HepG2 (cell line): ENCODE data around the gene IGFBP6. TPM values are rescaled to one million over a fixed set of nuclear protein-coding genes. Genes with fewer than 3 reads are reported as not detected.

Source experiments
- FLYWCH1 ChIP-seq: sonication (generic); formaldehyde crosslinking; IDR thresholded peaks from 2 replicates; pipeline ENCODE4 v1.8.1; 2023; ENCODE audit warnings: mild to moderate bottlenecking, missing genetic modification reagents
- GATA4 ChIP-seq: sonication (generic); IDR thresholded peaks from 2 replicates; pipeline ENCODE4 v1.6.1; 2016; ENCODE audit warnings: antibody characterized with exemption, low read depth, borderline replicate concordance
- GATAD2A ChIP-seq: IDR thresholded peaks from 2 replicates; pipeline ENCODE4 v1.6.1; 2016
- HNRNPK ChIP-seq: fragments of 200-400 bp; formaldehyde crosslinking; IDR thresholded peaks from 2 replicates; pipeline ENCODE4 v1.6.1; 2018; ENCODE audit warnings: low read length, low read depth, moderate library complexity, mild to moderate bottlenecking; ENCODE audit not compliant: poor library complexity, severe bottlenecking
- HOXA3 ChIP-seq: sonication (generic); formaldehyde crosslinking; IDR thresholded peaks from 2 replicates; pipeline ENCODE4 v1.5.0; 2020; ENCODE audit warnings: missing genetic modification reagents
- RARA ChIP-seq: IDR thresholded peaks from 2 replicates; pipeline ENCODE4 v1.6.1; 2016; ENCODE audit warnings: missing genetic modification reagents, missing compliant biosample characterization
- SRY ChIP-seq: sonication (generic); formaldehyde crosslinking; IDR thresholded peaks from 2 replicates; pipeline ENCODE4 v1.8.0; 2022; ENCODE audit warnings: mild to moderate bottlenecking, missing genetic modification reagents
- TEAD2 ChIP-seq: sonication (generic); formaldehyde crosslinking; IDR thresholded peaks from 2 replicates; pipeline ENCODE4 v1.9.0; 2021; ENCODE audit warnings: missing genetic modification reagents
- TOE1 ChIP-seq: sonication (generic); formaldehyde crosslinking; IDR thresholded peaks from 2 replicates; pipeline ENCODE4 v1.4.0; 2020; ENCODE audit warnings: mild to moderate bottlenecking, missing genetic modification reagents
- ZFX ChIP-seq: sonication (generic); formaldehyde crosslinking; IDR thresholded peaks from 2 replicates; pipeline ENCODE4 v1.4.0; 2020; ENCODE audit warnings: mild to moderate bottlenecking, low read depth, missing genetic modification reagents, moderate library complexity
- ZKSCAN1 ChIP-seq: fragments of 150-350 bp; IDR thresholded peaks from 2 replicates; pipeline ENCODE4 v1.6.1; 2014; ENCODE audit warnings: low read length
- ZNF12 ChIP-seq: sonication (generic); formaldehyde crosslinking; IDR thresholded peaks from 2 replicates; pipeline ENCODE4 v1.5.0; 2020; ENCODE audit warnings: missing genetic modification reagents
- ZNF484 ChIP-seq: sonication (generic); formaldehyde crosslinking; IDR thresholded peaks from 2 replicates; pipeline ENCODE4 v1.5.1; 2020; ENCODE audit warnings: mild to moderate bottlenecking, low read depth, missing genetic modification reagents, borderline replicate concordance
- ZNF577 ChIP-seq: sonication (generic); formaldehyde crosslinking; IDR thresholded peaks from 2 replicates; pipeline ENCODE4 v1.4.0; 2020; ENCODE audit warnings: mild to moderate bottlenecking, low read depth, missing genetic modification reagents, borderline replicate concordance
- ZNF674 ChIP-seq: sonication (generic); formaldehyde crosslinking; IDR thresholded peaks from 2 replicates; pipeline ENCODE4 v1.5.0; 2020; ENCODE audit warnings: low read depth, mild to moderate bottlenecking, missing genetic modification reagents
- polyA plus RNA-seq, 8 experiments: library from polyadenylated mRNA; depleted of rRNA in 3 of 8; stranded (reverse) in 7 of 8; unstranded in 1 of 8; fragments of >200 nt; fragmentation: Illumina TruSeq in 4 of 8; extraction: Trizol in 4 of 8; gene quantifications; 2 replicates each; pipeline versions ENCODE4 v1.2.1 to v1.2.3, GENCODE V29; 2011 to 2016; ENCODE audit warnings: low read depth in 4 of 8, missing spikeins in 1 of 8, mixed read lengths in 1 of 8; ENCODE audit not compliant: insufficient read depth in 1 of 8
- total RNA-seq, 5 experiments: library from RNA; depleted of rRNA; stranded (reverse); fragments of >200 nt; fragmentation: Illumina TruSeq; extraction: Trizol; gene quantifications; 2 replicates each; pipeline ENCODE4 v1.2.3, GENCODE V29; 2016; ENCODE audit warnings: low read depth in 1 of 5
- TF ChIP-seq, protein P1 (sequence below): sonication (generic); formaldehyde crosslinking; IDR thresholded peaks from 2 replicates; pipeline ENCODE4 v1.5.1; 2020; ENCODE audit warnings: mild to moderate bottlenecking, moderate library complexity, missing genetic modification reagents
- TF ChIP-seq, protein P2 (sequence below): sonication (generic); formaldehyde crosslinking; IDR thresholded peaks from 2 replicates; pipeline ENCODE4 v1.4.0; 2020; ENCODE audit warnings: mild to moderate bottlenecking, missing genetic modification reagents
- TF ChIP-seq, protein P3 (sequence below): sonication (generic); formaldehyde crosslinking; IDR thresholded peaks from 2 replicates; pipeline ENCODE4 v1.8.0; 2022; ENCODE audit warnings: missing genetic modification reagents, low read depth, mild to moderate bottlenecking, borderline replicate concordance
- TF ChIP-seq, protein P4 (sequence below): sonication (generic); formaldehyde crosslinking; IDR thresholded peaks from 2 replicates; pipeline ENCODE4 v1.4.0; 2020; ENCODE audit warnings: missing genetic modification reagents
- TF ChIP-seq, protein P5 (sequence below), 2 experiments: sonication (generic) in 1 of 2; formaldehyde crosslinking in 1 of 2; IDR thresholded peaks; 2 replicates each; pipeline versions ENCODE4 v1.5.1 to v1.6.1; 2011 to 2020; ENCODE audit warnings: borderline replicate concordance in 1 of 2, low read depth in 1 of 2, low read length in 1 of 2, mild to moderate bottlenecking in 1 of 2, missing genetic modification reagents in 1 of 2, moderate library complexity in 1 of 2
- TF ChIP-seq, protein P6 (sequence below): sonication (generic); formaldehyde crosslinking; IDR thresholded peaks from 2 replicates; pipeline ENCODE4 v1.9.0; 2022; ENCODE audit warnings: low read depth, missing genetic modification reagents

Gene IGFBP6
- total and polyA plus RNA-seq, 2 of the 13 experiments (the other 11 are each of a cell fraction or from before 2014, with no cell fraction given) = 3.9 to 25.2 TPM

DNA sequence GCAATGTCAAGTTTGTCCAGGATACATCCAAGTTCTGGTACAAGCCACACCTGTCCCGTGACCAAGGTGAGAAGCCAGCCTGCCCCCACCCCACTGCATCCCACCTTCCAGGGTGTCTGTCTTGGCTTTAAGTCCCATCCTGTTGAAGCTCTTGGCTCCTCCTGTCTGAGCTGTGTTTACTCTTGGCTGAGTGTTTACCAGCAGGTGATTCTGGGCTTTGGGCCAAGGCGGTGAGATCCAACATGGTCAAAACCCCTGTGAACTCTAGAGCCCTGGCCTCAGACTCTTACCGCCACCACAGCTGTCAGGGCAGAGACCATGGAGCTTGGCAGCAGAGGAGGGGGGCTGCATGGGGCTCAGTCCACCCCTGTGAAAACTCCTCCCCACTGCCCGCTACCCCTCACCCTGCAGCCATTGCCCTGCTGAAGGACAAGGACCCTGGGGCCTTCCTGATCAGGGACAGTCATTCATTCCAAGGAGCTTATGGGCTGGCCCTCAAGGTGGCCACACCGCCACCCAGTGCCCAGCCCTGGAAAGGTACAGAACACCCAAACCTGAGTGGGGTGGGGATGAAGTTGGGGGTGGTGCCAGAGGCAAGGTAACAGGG lies 36.0 kb upstream of the IGFBP6 start (continued):
- TF ChIP-seq, protein P1, sequence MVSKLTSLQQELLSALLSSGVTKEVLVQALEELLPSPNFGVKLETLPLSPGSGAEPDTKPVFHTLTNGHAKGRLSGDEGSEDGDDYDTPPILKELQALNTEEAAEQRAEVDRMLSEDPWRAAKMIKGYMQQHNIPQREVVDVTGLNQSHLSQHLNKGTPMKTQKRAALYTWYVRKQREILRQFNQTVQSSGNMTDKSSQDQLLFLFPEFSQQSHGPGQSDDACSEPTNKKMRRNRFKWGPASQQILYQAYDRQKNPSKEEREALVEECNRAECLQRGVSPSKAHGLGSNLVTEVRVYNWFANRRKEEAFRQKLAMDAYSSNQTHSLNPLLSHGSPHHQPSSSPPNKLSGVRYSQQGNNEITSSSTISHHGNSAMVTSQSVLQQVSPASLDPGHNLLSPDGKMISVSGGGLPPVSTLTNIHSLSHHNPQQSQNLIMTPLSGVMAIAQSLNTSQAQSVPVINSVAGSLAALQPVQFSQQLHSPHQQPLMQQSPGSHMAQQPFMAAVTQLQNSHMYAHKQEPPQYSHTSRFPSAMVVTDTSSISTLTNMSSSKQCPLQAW (CRISPR knock-in tag) = peak; percentile 86
- TF ChIP-seq, protein P2, sequence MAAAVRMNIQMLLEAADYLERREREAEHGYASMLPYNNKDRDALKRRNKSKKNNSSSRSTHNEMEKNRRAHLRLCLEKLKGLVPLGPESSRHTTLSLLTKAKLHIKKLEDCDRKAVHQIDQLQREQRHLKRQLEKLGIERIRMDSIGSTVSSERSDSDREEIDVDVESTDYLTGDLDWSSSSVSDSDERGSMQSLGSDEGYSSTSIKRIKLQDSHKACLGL = no peak
- TF ChIP-seq GATA4 = no peak
- TF ChIP-seq TOE1 = no peak
- TF ChIP-seq, protein P3, sequence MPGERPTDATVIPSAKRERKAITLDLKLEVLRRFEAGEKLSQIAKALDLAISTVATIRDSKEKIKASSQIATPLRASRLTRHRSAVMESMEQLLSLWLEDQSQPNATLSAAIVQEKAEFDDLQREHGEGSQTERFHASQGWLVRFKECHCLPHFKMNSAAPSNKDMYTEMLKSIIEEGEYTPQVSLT (CRISPR knock-in tag) = no peak
- no peak for TF ChIP-seq ZNF12 (CRISPR knock-in tag)
- TF ChIP-seq, protein P4, sequence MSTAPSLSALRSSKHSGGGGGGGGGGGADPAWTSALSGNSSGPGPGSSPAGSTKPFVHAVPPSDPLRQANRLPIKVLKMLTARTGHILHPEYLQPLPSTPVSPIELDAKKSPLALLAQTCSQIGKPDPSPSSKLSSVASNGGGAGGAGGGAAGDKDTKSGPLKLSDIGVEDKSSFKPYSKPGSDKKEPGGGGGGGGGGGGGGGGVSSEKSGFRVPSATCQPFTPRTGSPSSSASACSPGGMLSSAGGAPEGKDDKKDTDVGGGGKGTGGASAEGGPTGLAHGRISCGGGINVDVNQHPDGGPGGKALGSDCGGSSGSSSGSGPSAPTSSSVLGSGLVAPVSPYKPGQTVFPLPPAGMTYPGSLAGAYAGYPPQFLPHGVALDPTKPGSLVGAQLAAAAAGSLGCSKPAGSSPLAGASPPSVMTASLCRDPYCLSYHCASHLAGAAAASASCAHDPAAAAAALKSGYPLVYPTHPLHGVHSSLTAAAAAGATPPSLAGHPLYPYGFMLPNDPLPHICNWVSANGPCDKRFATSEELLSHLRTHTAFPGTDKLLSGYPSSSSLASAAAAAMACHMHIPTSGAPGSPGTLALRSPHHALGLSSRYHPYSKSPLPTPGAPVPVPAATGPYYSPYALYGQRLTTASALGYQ (CRISPR knock-in tag) = peak; percentile 69; the same call in 1 of the 2 replicates
- no peak for TF ChIP-seq HNRNPK
- TF ChIP-seq, protein P5, sequence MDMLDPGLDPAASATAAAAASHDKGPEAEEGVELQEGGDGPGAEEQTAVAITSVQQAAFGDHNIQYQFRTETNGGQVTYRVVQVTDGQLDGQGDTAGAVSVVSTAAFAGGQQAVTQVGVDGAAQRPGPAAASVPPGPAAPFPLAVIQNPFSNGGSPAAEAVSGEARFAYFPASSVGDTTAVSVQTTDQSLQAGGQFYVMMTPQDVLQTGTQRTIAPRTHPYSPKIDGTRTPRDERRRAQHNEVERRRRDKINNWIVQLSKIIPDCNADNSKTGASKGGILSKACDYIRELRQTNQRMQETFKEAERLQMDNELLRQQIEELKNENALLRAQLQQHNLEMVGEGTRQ (IDR thresholded peaks at IDR 0.05; ENCODE audit: low read depth, low read length) = no peak
- TF ChIP-seq, protein P5 (CRISPR knock-in tag; IDR thresholded peaks at IDR 0.05; ENCODE audit: borderline replicate concordance) = no peak
- peak; percentile 67; the same call in 1 of the 2 replicates for TF ChIP-seq HOXA3 (CRISPR knock-in tag)
- TF ChIP-seq ZNF674 = no peak
- no peak for TF ChIP-seq FLYWCH1 (CRISPR knock-in tag)
- 0 out of 2 replicates have a peak, but pooled peaks have one; percentile 14 for TF ChIP-seq ZKSCAN1
- TF ChIP-seq, protein P6, sequence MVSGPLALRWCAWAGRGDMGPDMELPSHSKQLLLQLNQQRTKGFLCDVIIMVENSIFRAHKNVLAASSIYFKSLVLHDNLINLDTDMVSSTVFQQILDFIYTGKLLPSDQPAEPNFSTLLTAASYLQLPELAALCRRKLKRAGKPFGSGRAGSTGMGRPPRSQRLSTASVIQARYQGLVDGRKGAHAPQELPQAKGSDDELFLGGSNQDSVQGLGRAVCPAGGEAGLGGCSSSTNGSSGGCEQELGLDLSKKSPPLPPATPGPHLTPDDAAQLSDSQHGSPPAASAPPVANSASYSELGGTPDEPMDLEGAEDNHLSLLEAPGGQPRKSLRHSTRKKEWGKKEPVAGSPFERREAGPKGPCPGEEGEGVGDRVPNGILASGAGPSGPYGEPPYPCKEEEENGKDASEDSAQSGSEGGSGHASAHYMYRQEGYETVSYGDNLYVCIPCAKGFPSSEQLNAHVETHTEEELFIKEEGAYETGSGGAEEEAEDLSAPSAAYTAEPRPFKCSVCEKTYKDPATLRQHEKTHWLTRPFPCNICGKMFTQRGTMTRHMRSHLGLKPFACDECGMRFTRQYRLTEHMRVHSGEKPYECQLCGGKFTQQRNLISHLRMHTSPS (CRISPR knock-in tag) = peak; percentile 80; the same call in 1 of the 2 replicates
- no peak for TF ChIP-seq ZNF577 (CRISPR knock-in tag)
- 0 out of 2 replicates have a peak, but pooled peaks have one; percentile 30 for TF ChIP-seq ZFX (CRISPR knock-in tag)
- TF ChIP-seq RARA (CRISPR knock-in tag) = peak; percentile 92
- no peak for TF ChIP-seq TEAD2 (CRISPR knock-in tag)
- TF ChIP-seq ZNF484 = no peak
- TF ChIP-seq SRY (CRISPR knock-in tag) = no peak
- peak; percentile 84 for TF ChIP-seq GATAD2A (CRISPR knock-in tag)
